ENCODE data around the gene RERE. TPM values are rescaled to one million over a fixed set of nuclear protein-coding genes. Genes with fewer than 3 reads are reported as not detected.
"Not testable (repeated sequence)": the region's sequence is repeated elsewhere in the genome, so short reads cannot be mapped to it uniquely, and the experiment has no call there.

The RERE gene
- total and polyA plus RNA-seq, 5 donors, result 72.4 to 175 (median 161) TPM

GRCh38 chr1:8457760-8458381 is 359.6 kb downstream of the RERE start:
- Histone ChIP-seq H3K27me3 (ENCODE audit: control insufficient read depth, insufficient read depth) (no peaks in the 10 kb centered on the region), H3K27ac (ENCODE audit: low read length) (no peak overlapping the region), H3K4me3 (ENCODE audit: low read length) (no peak overlapping the region), H3K4me1 (ENCODE audit: control insufficient read depth, insufficient read depth, low read length) (peaks cover 17% of the 10 kb centered on the region), H3K9me3 (ENCODE audit: control insufficient read depth, low read length) (no peaks in the 10 kb centered on the region)
- 81% methylated on average over 7 of the region's 7 CpGs for WGBS
- intact Hi-C loops (cut with DNase I), result no loop called here
- ATAC-seq (no peak), DNase-seq (no peak)

- ATAC-seq (no peak), DNase-seq (no peak)
- Histone ChIP-seq H3K4me1 (ENCODE audit: control insufficient read depth, insufficient read depth, low read length) (peaks cover 13% of the 10 kb centered on the region), H3K4me3 (ENCODE audit: low read length) (no peak overlapping the region), H3K9me3 (ENCODE audit: control insufficient read depth, low read length) (no peaks in the 10 kb centered on the region), H3K27me3 (ENCODE audit: control insufficient read depth, insufficient read depth) (no peaks in the 10 kb centered on the region), H3K27ac (ENCODE audit: low read length) (no peak overlapping the region)
- WGBS, result 56% methylated on average over 1 of the region's 1 CpG
- intact Hi-C loops (cut with DNase I), result no loop called here
Measured at GRCh38 chr1:8456991-8457390, 360.4 kb downstream of the RERE start.

GRCh38 chr1:8456308-8456912 is 361.0 kb downstream of the RERE start:
- no peak for DNase-seq
- Histone ChIP-seq H3K27ac (ENCODE audit: low read length) (peak overlapping the region; percentile 67), H3K27me3 (ENCODE audit: control insufficient read depth, insufficient read depth) (no peaks in the 10 kb centered on the region), H3K9me3 (ENCODE audit: control insufficient read depth, low read length) (no peaks in the 10 kb centered on the region), H3K4me1 (ENCODE audit: control insufficient read depth, insufficient read depth, low read length) (peaks cover 16% of the 10 kb centered on the region), H3K4me3 (ENCODE audit: low read length) (no peak overlapping the region)
- intact Hi-C loops (cut with DNase I), result no loop called here
- WGBS, result 55% methylated on average over 4 of the region's 4 CpGs
- ATAC-seq, result peak; percentile 56 to 62

- DNase-seq, result no peak
- WGBS, result 49% methylated on average over 7 of the region's 7 CpGs
- intact Hi-C loops (cut with DNase I), result no loop called here
Measured at GRCh38 chr1:8455700-8456307, 361.6 kb downstream of the RERE start.

GRCh38 chr1:8450312-8450711 is 367.1 kb downstream of the RERE start:
- DNase-seq (no peak), ATAC-seq (peak in 1 of 2 donors; percentile 63)
- no peak overlapping the region for H3K27ac ChIP-seq (ENCODE audit: low read length)
- H3K4me1 ChIP-seq (ENCODE audit: control insufficient read depth, insufficient read depth, low read length), result peaks cover 3% of the 10 kb centered on the region
- no peak overlapping the region for H3K4me3 ChIP-seq (ENCODE audit: low read length)
- no peaks in the 10 kb centered on the region for H3K9me3 ChIP-seq (ENCODE audit: control insufficient read depth, low read length)
- intact Hi-C loops (cut with DNase I), result no loop called here
- H3K27me3 ChIP-seq (ENCODE audit: control insufficient read depth, insufficient read depth), result no peaks in the 10 kb centered on the region
- 72% methylated on average over 11 of the region's 11 CpGs for WGBS

More at GRCh38 chr1:8455700-8456307, 361.6 kb downstream of the RERE start:
- peak overlapping the region; percentile 63 for H3K27ac ChIP-seq (ENCODE audit: low read length)
- H3K4me1 ChIP-seq (ENCODE audit: control insufficient read depth, insufficient read depth, low read length), result peaks cover 16% of the 10 kb centered on the region
- H3K9me3 ChIP-seq (ENCODE audit: control insufficient read depth, low read length), result no peaks in the 10 kb centered on the region
- ATAC-seq, result peak; percentile 44 to 49
- no peak overlapping the region for H3K4me3 ChIP-seq (ENCODE audit: low read length)
- no peaks in the 10 kb centered on the region for H3K27me3 ChIP-seq (ENCODE audit: control insufficient read depth, insufficient read depth)

GRCh38 chr1:8448911-8449661 is 368.4 kb downstream of the RERE start:
- peak in 2 of 3 donors; percentile 26 to 68 for DNase-seq
- intact Hi-C loops (cut with DNase I), result no loop called here
- WGBS, result 49% methylated on average over 12 of the region's 12 CpGs
- no peak overlapping the region for H3K4me3 ChIP-seq (ENCODE audit: low read length)
- H3K27ac ChIP-seq (ENCODE audit: low read length), result peak overlapping the region; percentile 66
- no peaks in the 10 kb centered on the region for H3K9me3 ChIP-seq (ENCODE audit: control insufficient read depth, low read length)
- H3K27me3 ChIP-seq (ENCODE audit: control insufficient read depth, insufficient read depth), result no peaks in the 10 kb centered on the region
- ATAC-seq, result peak; percentile 63 to 66
- H3K4me1 ChIP-seq (ENCODE audit: control insufficient read depth, insufficient read depth, low read length), result peaks cover 3% of the 10 kb centered on the region

- H3K4me3 ChIP-seq (ENCODE audit: low read length); H3K4me1 ChIP-seq (ENCODE audit: control insufficient read depth, insufficient read depth, low read length); H3K27me3 ChIP-seq (ENCODE audit: control insufficient read depth, insufficient read depth); DNase-seq; intact Hi-C loops (cut with DNase I); H3K27ac ChIP-seq (ENCODE audit: low read length); H3K9me3 ChIP-seq (ENCODE audit: control insufficient read depth, low read length); ATAC-seq: not testable (repeated sequence)
- WGBS, result 84% methylated on average over 11 of the region's 11 CpGs
Measured at GRCh38 chr1:8448505-8448904, 368.9 kb downstream of the RERE start.

- WGBS, result 85% methylated on average over 9 of the region's 9 CpGs
- intact Hi-C loops (cut with DNase I), result no loop called here
- DNase-seq, result no peak
- Histone ChIP-seq H3K27me3 (ENCODE audit: control insufficient read depth, insufficient read depth) (no peaks in the 10 kb centered on the region), H3K9me3 (ENCODE audit: control insufficient read depth, low read length) (no peaks in the 10 kb centered on the region), H3K4me3 (ENCODE audit: low read length) (no peak overlapping the region), H3K4me1 (ENCODE audit: control insufficient read depth, insufficient read depth, low read length) (peaks cover 3% of the 10 kb centered on the region), H3K27ac (ENCODE audit: low read length) (no peak overlapping the region)
- ATAC-seq, result no peak
Measured at GRCh38 chr1:8447616-8448150, 369.8 kb downstream of the RERE start.

- ATAC-seq; H3K9me3 ChIP-seq (ENCODE audit: control insufficient read depth, low read length); DNase-seq; intact Hi-C loops (cut with DNase I); H3K27ac ChIP-seq (ENCODE audit: low read length); H3K27me3 ChIP-seq (ENCODE audit: control insufficient read depth, insufficient read depth); H3K4me3 ChIP-seq (ENCODE audit: low read length); H3K4me1 ChIP-seq (ENCODE audit: control insufficient read depth, insufficient read depth, low read length): not testable (repeated sequence)
- 93% methylated on average over 5 of the region's 5 CpGs for WGBS
Measured at GRCh38 chr1:8446119-8446518, 371.3 kb downstream of the RERE start.

GRCh38 chr1:8443558-8444194 is 373.8 kb downstream of the RERE start:
- peak in 1 of 2 donors; percentile 79 for ATAC-seq

More at GRCh38 chr1:8443558-8444194, 373.8 kb downstream of the RERE start:
- peaks cover 2% of the 10 kb centered on the region for H3K4me1 ChIP-seq (ENCODE audit: control insufficient read depth, insufficient read depth, low read length)
- H3K27me3 ChIP-seq (ENCODE audit: control insufficient read depth, insufficient read depth), result no peaks in the 10 kb centered on the region
- peak in 1 of 3 donors; percentile 61 for DNase-seq
- H3K9me3 ChIP-seq (ENCODE audit: control insufficient read depth, low read length), result no peaks in the 10 kb centered on the region
- H3K27ac ChIP-seq (ENCODE audit: low read length), result no peak overlapping the region
- 81% methylated on average over 1 of the region's 1 CpG for WGBS
- intact Hi-C loops (cut with DNase I), result no loop called here
- no peak overlapping the region for H3K4me3 ChIP-seq (ENCODE audit: low read length)

Measured in right cardiac atrium (tissue), 5 donors.